Nephron progenitor cell (in vitro differentiated cells): ENCODE measurements around the gene ERBB2.

Experiments used
- DNase-seq: peaks from one replicate; pipeline ENCODE4 v3.0.0; 2021
- H3K27ac Mint-ChIP-seq: 2 replicates; pipeline ENCODE4 v1.8.0; 2021; ENCODE audit warnings: mild to moderate bottlenecking, moderate library complexity, mixed read lengths
- H3K27me3 Mint-ChIP-seq: 2 replicates; pipeline ENCODE4 v1.8.0; 2021; ENCODE audit warnings: mild to moderate bottlenecking, low read depth, mixed read lengths; ENCODE audit not compliant: poor library complexity
- H3K36me3 Mint-ChIP-seq: 2 replicates; pipeline ENCODE4 v1.8.0; 2021; ENCODE audit warnings: low read depth, mixed read lengths
- H3K4me1 Mint-ChIP-seq: 2 replicates; pipeline ENCODE4 v1.8.0; 2021; ENCODE audit warnings: mixed read lengths
- H3K4me3 Mint-ChIP-seq: 2 replicates; pipeline ENCODE4 v1.8.0; 2021; ENCODE audit warnings: mild to moderate bottlenecking, moderate library complexity, mixed read lengths
- H3K9me3 Mint-ChIP-seq: 2 replicates; pipeline ENCODE4 v1.8.0; 2021; ENCODE audit warnings: mild to moderate bottlenecking, moderate library complexity, mixed read lengths
- CTCF ChIP-seq: fragments of 200-600 bp; sonication (generic); IDR thresholded peaks from 2 replicates; pipeline ENCODE4 v1.5.0; 2021; ENCODE audit warnings: antibody characterized with exemption

Gene ERBB2

GRCh38 chr17:39711851-39712250 is 12.0 kb downstream of the ERBB2 start:
- H3K9me3 Mint-ChIP-seq, result no peaks in the 10 kb centered on the region
- no peaks in the 10 kb centered on the region for H3K4me1 Mint-ChIP-seq
- no peak overlapping the region for H3K27ac Mint-ChIP-seq
- no peak overlapping the region for H3K4me3 Mint-ChIP-seq
- H3K36me3 Mint-ChIP-seq, result peaks cover 17% of the 10 kb centered on the region
- TF ChIP-seq CTCF, result no peak
- H3K27me3 Mint-ChIP-seq, result no peaks in the 10 kb centered on the region
- no peak for DNase-seq

GRCh38 chr17:39714234-39714633 is 14.4 kb downstream of the ERBB2 start:
- TF ChIP-seq CTCF, result no peak
- no peak overlapping the region for H3K27ac Mint-ChIP-seq
- peaks cover 29% of the 10 kb centered on the region for H3K36me3 Mint-ChIP-seq
- H3K4me1 Mint-ChIP-seq, result peaks cover 3% of the 10 kb centered on the region
- no peak for DNase-seq
- H3K4me3 Mint-ChIP-seq, result no peak overlapping the region
- no peaks in the 10 kb centered on the region for H3K9me3 Mint-ChIP-seq
- no peaks in the 10 kb centered on the region for H3K27me3 Mint-ChIP-seq

DNA sequence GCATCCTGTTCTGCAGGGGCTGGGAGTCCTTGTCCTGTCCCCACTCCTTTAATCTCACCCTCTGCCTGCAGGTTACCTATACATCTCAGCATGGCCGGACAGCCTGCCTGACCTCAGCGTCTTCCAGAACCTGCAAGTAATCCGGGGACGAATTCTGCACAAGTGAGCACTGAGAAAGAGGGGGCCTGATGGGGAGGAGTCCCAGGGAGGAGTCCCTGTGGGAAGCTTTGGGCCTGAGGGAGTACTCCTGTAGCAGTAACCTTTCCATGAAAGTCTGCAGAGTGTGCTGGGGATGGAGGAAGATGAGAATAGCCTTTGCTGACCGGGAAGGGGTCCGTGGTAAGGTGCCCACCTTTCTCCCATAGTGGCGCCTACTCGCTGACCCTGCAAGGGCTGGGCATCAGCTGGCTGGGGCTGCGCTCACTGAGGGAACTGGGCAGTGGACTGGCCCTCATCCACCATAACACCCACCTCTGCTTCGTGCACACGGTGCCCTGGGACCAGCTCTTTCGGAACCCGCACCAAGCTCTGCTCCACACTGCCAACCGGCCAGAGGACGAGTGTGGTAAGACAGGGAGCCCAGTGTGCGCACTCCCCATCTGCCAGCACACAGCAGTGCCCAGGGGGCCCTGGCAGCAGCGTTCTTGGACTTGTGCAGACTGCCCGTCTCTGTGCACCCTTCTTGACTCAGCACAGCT is 15.7 kb downstream of the ERBB2 start:
- Mint-ChIP-seq H3K36me3 (peaks cover 29% of the 10 kb centered on the region), H3K4me1 (peaks cover 15% of the 10 kb centered on the region), H3K27me3 (no peaks in the 10 kb centered on the region), H3K27ac (no peak overlapping the region), H3K9me3 (no peaks in the 10 kb centered on the region), H3K4me3 (no peak overlapping the region)
- DNase-seq, result no peak
- no peak for TF ChIP-seq CTCF

DNA sequence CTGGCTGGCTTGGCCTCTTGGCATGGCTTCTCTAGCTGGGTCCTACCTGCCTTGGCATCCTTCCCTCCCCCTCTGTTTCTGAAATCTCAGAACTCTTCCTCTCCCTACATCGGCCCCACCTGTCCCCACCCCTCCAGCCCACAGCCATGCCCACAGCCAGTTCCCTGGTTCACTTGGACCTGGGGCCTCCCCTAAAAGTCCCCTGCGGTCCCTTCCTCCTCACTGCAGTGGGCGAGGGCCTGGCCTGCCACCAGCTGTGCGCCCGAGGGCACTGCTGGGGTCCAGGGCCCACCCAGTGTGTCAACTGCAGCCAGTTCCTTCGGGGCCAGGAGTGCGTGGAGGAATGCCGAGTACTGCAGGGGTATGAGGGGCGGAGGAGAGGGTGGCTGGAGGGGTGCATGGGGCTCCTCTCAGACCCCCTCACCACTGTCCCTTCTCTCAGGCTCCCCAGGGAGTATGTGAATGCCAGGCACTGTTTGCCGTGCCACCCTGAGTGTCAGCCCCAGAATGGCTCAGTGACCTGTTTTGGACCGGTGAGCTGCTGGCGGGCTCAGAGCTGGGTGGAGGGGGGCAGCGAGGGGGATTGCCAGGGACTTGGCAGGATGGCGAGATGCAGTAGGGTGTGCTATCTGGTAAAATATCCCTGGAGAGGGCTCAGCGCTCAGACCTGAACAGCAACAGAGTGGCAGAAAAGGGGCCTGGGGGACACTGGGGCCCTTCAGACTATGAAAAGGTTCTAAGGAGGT is 16.4 kb downstream of the ERBB2 start:
- no peak for DNase-seq
- Mint-ChIP-seq H3K27ac (no peak overlapping the region), H3K4me1 (peaks cover 15% of the 10 kb centered on the region), H3K9me3 (no peaks in the 10 kb centered on the region), H3K27me3 (no peaks in the 10 kb centered on the region), H3K36me3 (peaks cover 29% of the 10 kb centered on the region), H3K4me3 (no peak overlapping the region)
- no peak for TF ChIP-seq CTCF

GRCh38 chr17:39716879-39717536 is 17.1 kb downstream of the ERBB2 start:
- H3K36me3 Mint-ChIP-seq, result peaks cover 29% of the 10 kb centered on the region
- no peaks in the 10 kb centered on the region for H3K27me3 Mint-ChIP-seq
- no peak overlapping the region for H3K27ac Mint-ChIP-seq
- no peak for TF ChIP-seq CTCF
- DNase-seq, result no peak
- no peak overlapping the region for H3K4me3 Mint-ChIP-seq
- H3K4me1 Mint-ChIP-seq, result peaks cover 15% of the 10 kb centered on the region
- no peaks in the 10 kb centered on the region for H3K9me3 Mint-ChIP-seq
